Ovary (tissue), 3 donors: ENCODE data around the gene PCF11.

Experiments
- EP300 ChIP-seq: sonication (generic); formaldehyde crosslinking; IDR thresholded peaks from one replicate; pipeline ENCODE4 v1.6.1; 2017; ENCODE audit warnings: antibody characterized with exemption
- POLR2A ChIP-seq: fragments of 450-650 bp; IDR thresholded peaks from one replicate; pipeline ENCODE4 v1.6.1; 2017; ENCODE audit warnings: antibody characterized with exemption, mild to moderate bottlenecking, moderate library complexity
- TF ChIP-seq, protein P1 (sequence below), 3 donors: fragments of 450-650 bp in 2 of 3; fragments of 200-600 bp in 1 of 3; IDR thresholded peaks; one replicate each; pipeline versions ENCODE4 v1.5.1 to v1.8.0; 2016 to 2022; ENCODE audit warnings: antibody characterized with exemption in 3 of 3, mild to moderate bottlenecking in 1 of 3
- donor health status: DM: no; HTN: no; CAD: no.

GRCh38 chr11:83125577-83125976 is 31.4 kb upstream of the PCF11 start:
- TF ChIP-seq, protein P1, sequence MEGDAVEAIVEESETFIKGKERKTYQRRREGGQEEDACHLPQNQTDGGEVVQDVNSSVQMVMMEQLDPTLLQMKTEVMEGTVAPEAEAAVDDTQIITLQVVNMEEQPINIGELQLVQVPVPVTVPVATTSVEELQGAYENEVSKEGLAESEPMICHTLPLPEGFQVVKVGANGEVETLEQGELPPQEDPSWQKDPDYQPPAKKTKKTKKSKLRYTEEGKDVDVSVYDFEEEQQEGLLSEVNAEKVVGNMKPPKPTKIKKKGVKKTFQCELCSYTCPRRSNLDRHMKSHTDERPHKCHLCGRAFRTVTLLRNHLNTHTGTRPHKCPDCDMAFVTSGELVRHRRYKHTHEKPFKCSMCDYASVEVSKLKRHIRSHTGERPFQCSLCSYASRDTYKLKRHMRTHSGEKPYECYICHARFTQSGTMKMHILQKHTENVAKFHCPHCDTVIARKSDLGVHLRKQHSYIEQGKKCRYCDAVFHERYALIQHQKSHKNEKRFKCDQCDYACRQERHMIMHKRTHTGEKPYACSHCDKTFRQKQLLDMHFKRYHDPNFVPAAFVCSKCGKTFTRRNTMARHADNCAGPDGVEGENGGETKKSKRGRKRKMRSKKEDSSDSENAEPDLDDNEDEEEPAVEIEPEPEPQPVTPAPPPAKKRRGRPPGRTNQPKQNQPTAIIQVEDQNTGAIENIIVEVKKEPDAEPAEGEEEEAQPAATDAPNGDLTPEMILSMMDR (IDR thresholded peaks at IDR 0.05) = no peak
- TF ChIP-seq POLR2A = no peak
- TF ChIP-seq EP300 = no peak
